ENCODE data around the gene OR3A1.
"Not testable (repeated sequence)": the region's sequence is repeated elsewhere in the genome, so short reads cannot be mapped to it uniquely, and the experiment has no call there.

Gene OR3A1

GRCh38 chr17:3298260-3298659 is at the start of gene OR3A1:
Gene OR3A1 (minus strand): TSS chr17:3298360. CDS start chr17:3292582, 5,778 bp downstream.
- H3K9me3 ChIP-seq (ENCODE audit: control insufficient read depth, low read length): no peaks in the 10 kb centered on the region
- H3K36me3 ChIP-seq (ENCODE audit: control insufficient read depth, insufficient read depth, low read length, severe bottlenecking): no peaks in the 10 kb centered on the region
- H3K9ac ChIP-seq (ENCODE audit: low read length): no peak within 1 kb of the TSS
- no peaks in the 10 kb centered on the region for H3K27me3 ChIP-seq (replicated peaks; ENCODE audit: control insufficient read depth, insufficient read depth, low read length)
- H3K4me3 ChIP-seq (ENCODE audit: low read length): no peak within 1 kb of the TSS
- DNase-seq (ENCODE audit: low read depth): no peak
- H3K4me1 ChIP-seq (ENCODE audit: control insufficient read depth, insufficient read depth, low read length): no peaks in the 10 kb centered on the region

GRCh38 chr17:3342782-3343181 is 44.6 kb upstream of the OR3A1 start:
- not testable (repeated sequence) for DNase-seq (ENCODE audit: low read depth)

GRCh38 chr17:3335876-3336275 is 37.7 kb upstream of the OR3A1 start:
- no peaks in the 10 kb centered on the region for H3K27me3 ChIP-seq (replicated peaks; ENCODE audit: control insufficient read depth, insufficient read depth, low read length)
- no peaks in the 10 kb centered on the region for H3K36me3 ChIP-seq (ENCODE audit: control insufficient read depth, insufficient read depth, low read length, severe bottlenecking)
- no peak overlapping the region for H3K4me3 ChIP-seq (ENCODE audit: low read length)
- DNase-seq (ENCODE audit: low read depth): no peak
- no peak overlapping the region for H3K9ac ChIP-seq (ENCODE audit: low read length)
- H3K4me1 ChIP-seq (ENCODE audit: control insufficient read depth, insufficient read depth, low read length): no peaks in the 10 kb centered on the region
- no peaks in the 10 kb centered on the region for H3K9me3 ChIP-seq (ENCODE audit: control insufficient read depth, low read length)

More at GRCh38 chr17:3342782-3343181, 44.6 kb upstream of the OR3A1 start:
- H3K27me3 ChIP-seq (replicated peaks; ENCODE audit: control insufficient read depth, insufficient read depth, low read length); H3K9ac ChIP-seq (ENCODE audit: low read length); H3K4me3 ChIP-seq (ENCODE audit: low read length); H3K36me3 ChIP-seq (ENCODE audit: control insufficient read depth, insufficient read depth, low read length, severe bottlenecking); H3K4me1 ChIP-seq (ENCODE audit: control insufficient read depth, insufficient read depth, low read length); H3K9me3 ChIP-seq (ENCODE audit: control insufficient read depth, low read length): not testable (repeated sequence)

- DNase-seq (ENCODE audit: low read depth): no peak
- Histone ChIP-seq H3K36me3 (ENCODE audit: control insufficient read depth, insufficient read depth, low read length, severe bottlenecking) (no peaks in the 10 kb centered on the region), H3K4me3 (ENCODE audit: low read length) (no peak overlapping the region), H3K9me3 (ENCODE audit: control insufficient read depth, low read length) (no peaks in the 10 kb centered on the region), H3K4me1 (ENCODE audit: control insufficient read depth, insufficient read depth, low read length) (no peaks in the 10 kb centered on the region), H3K27me3 (replicated peaks; ENCODE audit: control insufficient read depth, insufficient read depth, low read length) (no peaks in the 10 kb centered on the region), H3K9ac (ENCODE audit: low read length) (no peak overlapping the region)
Measured at GRCh38 chr17:3318336-3318735, 20.2 kb upstream of the OR3A1 start.

- no peak overlapping the region for H3K4me3 ChIP-seq (ENCODE audit: low read length)
- no peaks in the 10 kb centered on the region for H3K4me1 ChIP-seq (ENCODE audit: control insufficient read depth, insufficient read depth, low read length)
- H3K36me3 ChIP-seq (ENCODE audit: control insufficient read depth, insufficient read depth, low read length, severe bottlenecking): no peaks in the 10 kb centered on the region
- no peak overlapping the region for H3K9ac ChIP-seq (ENCODE audit: low read length)
- H3K9me3 ChIP-seq (ENCODE audit: control insufficient read depth, low read length): no peaks in the 10 kb centered on the region
- H3K27me3 ChIP-seq (replicated peaks; ENCODE audit: control insufficient read depth, insufficient read depth, low read length): no peaks in the 10 kb centered on the region
- no peak for DNase-seq (ENCODE audit: low read depth)
Measured at GRCh38 chr17:3316836-3317235, 18.7 kb upstream of the OR3A1 start.

- Histone ChIP-seq H3K4me3 (ENCODE audit: low read length) (no peak overlapping the region), H3K4me1 (ENCODE audit: control insufficient read depth, insufficient read depth, low read length) (no peaks in the 10 kb centered on the region), H3K9ac (ENCODE audit: low read length) (no peak overlapping the region), H3K9me3 (ENCODE audit: control insufficient read depth, low read length) (no peaks in the 10 kb centered on the region), H3K36me3 (ENCODE audit: control insufficient read depth, insufficient read depth, low read length, severe bottlenecking) (no peaks in the 10 kb centered on the region), H3K27me3 (replicated peaks; ENCODE audit: control insufficient read depth, insufficient read depth, low read length) (no peaks in the 10 kb centered on the region)
- no peak for DNase-seq (ENCODE audit: low read depth)
Measured at GRCh38 chr17:3308603-3309002, 10.4 kb upstream of the OR3A1 start.

- DNase-seq (ENCODE audit: low read depth): no peak
- Histone ChIP-seq H3K9ac (ENCODE audit: low read length) (no peak overlapping the region), H3K36me3 (ENCODE audit: control insufficient read depth, insufficient read depth, low read length, severe bottlenecking) (no peaks in the 10 kb centered on the region), H3K4me1 (ENCODE audit: control insufficient read depth, insufficient read depth, low read length) (no peaks in the 10 kb centered on the region), H3K9me3 (ENCODE audit: control insufficient read depth, low read length) (no peaks in the 10 kb centered on the region), H3K4me3 (ENCODE audit: low read length) (no peak overlapping the region), H3K27me3 (replicated peaks; ENCODE audit: control insufficient read depth, insufficient read depth, low read length) (no peaks in the 10 kb centered on the region)
Measured at GRCh38 chr17:3295632-3296031, 2.5 kb downstream of the OR3A1 start.

- H3K27me3 ChIP-seq (replicated peaks; ENCODE audit: control insufficient read depth, insufficient read depth, low read length); H3K9me3 ChIP-seq (ENCODE audit: control insufficient read depth, low read length); H3K9ac ChIP-seq (ENCODE audit: low read length); DNase-seq (ENCODE audit: low read depth); H3K4me1 ChIP-seq (ENCODE audit: control insufficient read depth, insufficient read depth, low read length); H3K4me3 ChIP-seq (ENCODE audit: low read length); H3K36me3 ChIP-seq (ENCODE audit: control insufficient read depth, insufficient read depth, low read length, severe bottlenecking): not testable (repeated sequence)
Measured at GRCh38 chr17:3293548-3293947, 4.6 kb downstream of the OR3A1 start.

- H3K27me3 ChIP-seq (replicated peaks; ENCODE audit: control insufficient read depth, insufficient read depth, low read length): no peaks in the 10 kb centered on the region
- no peak overlapping the region for H3K4me3 ChIP-seq (ENCODE audit: low read length)
- H3K9me3 ChIP-seq (ENCODE audit: control insufficient read depth, low read length): no peaks in the 10 kb centered on the region
- H3K36me3 ChIP-seq (ENCODE audit: control insufficient read depth, insufficient read depth, low read length, severe bottlenecking): no peaks in the 10 kb centered on the region
- no peak for DNase-seq (ENCODE audit: low read depth)
- H3K9ac ChIP-seq (ENCODE audit: low read length): no peak overlapping the region
- H3K4me1 ChIP-seq (ENCODE audit: control insufficient read depth, insufficient read depth, low read length): no peaks in the 10 kb centered on the region
Measured at GRCh38 chr17:3282901-3283300, 15.3 kb downstream of the OR3A1 start.

- H3K4me1 ChIP-seq (ENCODE audit: control insufficient read depth, insufficient read depth, low read length): no peaks in the 10 kb centered on the region
- no peak overlapping the region for H3K9ac ChIP-seq (ENCODE audit: low read length)
- H3K27me3 ChIP-seq (replicated peaks; ENCODE audit: control insufficient read depth, insufficient read depth, low read length): no peaks in the 10 kb centered on the region
- no peaks in the 10 kb centered on the region for H3K36me3 ChIP-seq (ENCODE audit: control insufficient read depth, insufficient read depth, low read length, severe bottlenecking)
- no peak for DNase-seq (ENCODE audit: low read depth)
- H3K4me3 ChIP-seq (ENCODE audit: low read length): no peak overlapping the region
- H3K9me3 ChIP-seq (ENCODE audit: control insufficient read depth, low read length): no peaks in the 10 kb centered on the region
Measured at GRCh38 chr17:3276126-3276525, 22.0 kb downstream of the OR3A1 start.

- Histone ChIP-seq H3K36me3 (ENCODE audit: control insufficient read depth, insufficient read depth, low read length, severe bottlenecking) (no peaks in the 10 kb centered on the region), H3K9ac (ENCODE audit: low read length) (no peak overlapping the region), H3K4me1 (ENCODE audit: control insufficient read depth, insufficient read depth, low read length) (no peaks in the 10 kb centered on the region), H3K27me3 (replicated peaks; ENCODE audit: control insufficient read depth, insufficient read depth, low read length) (no peaks in the 10 kb centered on the region), H3K4me3 (ENCODE audit: low read length) (no peak overlapping the region), H3K9me3 (ENCODE audit: control insufficient read depth, low read length) (no peaks in the 10 kb centered on the region)
- no peak for DNase-seq (ENCODE audit: low read depth)
Measured at GRCh38 chr17:3271072-3271848, 26.9 kb downstream of the OR3A1 start.

- Histone ChIP-seq H3K4me3 (ENCODE audit: low read length) (no peak overlapping the region), H3K9me3 (ENCODE audit: control insufficient read depth, low read length) (no peaks in the 10 kb centered on the region), H3K9ac (ENCODE audit: low read length) (no peak overlapping the region), H3K36me3 (ENCODE audit: control insufficient read depth, insufficient read depth, low read length, severe bottlenecking) (no peaks in the 10 kb centered on the region), H3K4me1 (ENCODE audit: control insufficient read depth, insufficient read depth, low read length) (no peaks in the 10 kb centered on the region), H3K27me3 (replicated peaks; ENCODE audit: control insufficient read depth, insufficient read depth, low read length) (no peaks in the 10 kb centered on the region)
- no peak for DNase-seq (ENCODE audit: low read depth)
Measured at GRCh38 chr17:3260600-3260999, 37.6 kb downstream of the OR3A1 start.

Data from adipocyte (in vitro differentiated cells).